Effector CD8-positive, alpha-beta T cell (primary cell): ENCODE data around the gene CYP1A1.
"Not testable (repeated sequence)": the region's sequence is repeated elsewhere in the genome, so short reads cannot be mapped to it uniquely, and the experiment has no call there.

Source experiments
- DNase-seq: peaks from one replicate; lab custom pipeline; 2025; lab: John Stamatoyannopoulos, UW
- total RNA-seq, 4 experiments: gene quantifications; one replicate each; lab custom pipeline; 2026; lab: John Stamatoyannopoulos, UW

Gene CYP1A1
- 0.35 to 4.5 (median 3.1) reads per million in 4 experiments for total RNA-seq

DNA sequence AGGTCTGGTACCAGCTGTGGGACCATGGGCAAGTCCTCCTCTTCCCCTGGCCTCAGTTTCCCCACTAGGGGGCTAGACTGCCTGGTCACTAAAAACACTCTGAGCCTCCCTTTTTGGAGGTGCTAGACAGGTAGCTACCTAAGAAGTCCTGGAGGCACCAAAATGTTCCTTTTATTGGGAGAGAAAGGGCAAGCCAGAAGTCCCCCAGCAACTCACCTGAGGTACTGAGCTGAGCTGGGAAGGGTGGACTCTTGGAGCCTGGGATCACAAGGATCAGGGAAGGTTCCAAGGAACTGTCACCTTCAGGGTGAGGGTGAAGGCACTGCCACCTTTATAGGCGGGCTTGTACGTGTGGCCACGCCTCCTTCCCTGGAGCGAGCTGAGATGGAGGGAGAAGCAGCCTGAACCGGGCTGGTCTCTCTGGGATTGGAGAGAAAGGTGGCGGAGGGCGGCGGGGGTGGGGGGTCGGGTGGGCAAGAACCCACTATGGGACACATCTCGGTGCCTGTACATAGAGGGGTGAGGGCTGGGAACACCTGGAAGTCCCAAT, at the start of gene CYP1A1:
Gene CYP1A1 (minus strand): TSS at position 304 of the 550 bp plus-strand sequence. CDS start 2,431 bp downstream, outside the sequence.
- no peak for DNase-seq

- DNase-seq: no peak
Measured at GRCh38 chr15:74773731-74774252, 48.5 kb upstream of the CYP1A1 start.

DNA sequence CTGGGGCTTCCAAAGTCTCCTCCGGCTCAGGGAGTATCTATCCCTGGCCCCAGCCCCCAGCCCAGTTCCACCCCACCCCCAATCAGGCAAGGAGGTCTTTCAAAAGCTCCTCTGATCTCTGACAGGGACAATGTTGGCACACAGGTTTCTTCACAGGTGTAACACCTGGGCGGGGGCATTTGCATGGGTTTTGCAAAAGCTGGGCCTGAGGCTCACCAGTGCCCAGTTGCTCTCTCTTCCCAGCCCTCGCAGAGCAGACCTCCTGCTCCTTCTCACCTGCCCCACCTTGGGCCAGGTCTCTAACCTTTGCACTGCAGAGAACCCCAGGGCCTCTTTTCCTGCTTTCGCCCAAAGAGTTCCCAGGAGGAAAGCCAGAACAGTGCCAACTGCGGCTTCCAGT, 48.0 kb upstream of the CYP1A1 start:
- no peak for DNase-seq

DNA sequence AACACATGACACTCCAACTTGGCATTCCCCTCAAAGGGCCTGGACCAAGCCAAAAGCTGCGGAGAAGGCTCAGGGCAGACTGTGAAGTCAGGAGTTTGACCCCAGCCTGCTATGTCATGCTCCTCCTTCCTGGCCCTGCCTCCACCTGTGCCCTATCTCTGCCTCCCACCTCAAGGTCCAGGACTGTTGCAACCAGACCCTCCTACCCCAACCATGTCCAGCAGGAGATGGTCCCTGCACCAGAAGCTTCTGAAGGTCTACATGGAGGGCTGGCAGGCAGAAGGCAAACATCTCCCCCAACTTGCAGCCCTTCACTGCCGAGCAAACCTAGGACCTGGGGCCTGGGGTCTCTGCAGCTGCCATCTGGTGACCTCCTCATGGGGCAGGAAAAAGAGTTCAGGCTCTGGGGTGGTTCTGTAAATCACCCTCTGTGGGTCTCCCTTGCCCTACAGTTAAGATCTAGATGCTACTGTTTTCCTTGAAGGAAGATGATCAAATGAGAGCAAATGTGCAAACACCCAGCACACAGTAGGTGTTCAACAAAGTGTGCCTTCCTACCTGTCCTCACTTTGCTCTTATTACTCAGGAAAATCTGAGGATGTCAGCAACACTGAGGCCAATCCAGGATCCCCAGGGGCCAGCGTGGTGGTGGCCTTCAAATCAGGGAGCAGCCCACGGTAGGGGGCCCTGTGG, 45.0 kb upstream of the CYP1A1 start:
- no peak for DNase-seq

DNA sequence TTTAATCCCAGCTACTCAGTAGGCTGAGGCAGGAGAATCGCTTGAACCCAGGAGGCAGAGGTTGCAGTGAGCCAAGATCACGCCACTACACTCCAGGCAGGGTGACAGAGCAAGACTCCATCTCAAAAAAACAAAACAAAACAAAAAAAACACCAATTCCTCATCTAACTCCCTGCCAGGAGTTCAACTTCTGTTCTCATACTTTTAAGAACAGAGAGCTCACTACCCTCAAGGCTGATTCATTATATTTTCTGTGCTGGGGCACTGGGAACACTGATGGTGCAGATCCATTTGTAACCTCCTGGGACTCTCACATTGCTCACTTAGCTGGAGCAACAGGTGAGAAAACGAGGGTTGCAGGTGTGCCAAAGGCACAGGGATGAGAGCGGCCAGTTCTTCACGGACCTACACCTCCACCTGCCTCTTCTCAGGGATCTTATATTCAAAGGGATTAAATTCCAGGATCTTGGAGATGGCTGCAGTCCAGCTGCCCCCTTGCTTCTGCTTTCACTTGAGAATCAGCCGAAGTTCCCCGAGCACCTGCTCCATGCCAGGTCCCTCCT, 44.2 kb upstream of the CYP1A1 start:
- no peak for DNase-seq

DNA sequence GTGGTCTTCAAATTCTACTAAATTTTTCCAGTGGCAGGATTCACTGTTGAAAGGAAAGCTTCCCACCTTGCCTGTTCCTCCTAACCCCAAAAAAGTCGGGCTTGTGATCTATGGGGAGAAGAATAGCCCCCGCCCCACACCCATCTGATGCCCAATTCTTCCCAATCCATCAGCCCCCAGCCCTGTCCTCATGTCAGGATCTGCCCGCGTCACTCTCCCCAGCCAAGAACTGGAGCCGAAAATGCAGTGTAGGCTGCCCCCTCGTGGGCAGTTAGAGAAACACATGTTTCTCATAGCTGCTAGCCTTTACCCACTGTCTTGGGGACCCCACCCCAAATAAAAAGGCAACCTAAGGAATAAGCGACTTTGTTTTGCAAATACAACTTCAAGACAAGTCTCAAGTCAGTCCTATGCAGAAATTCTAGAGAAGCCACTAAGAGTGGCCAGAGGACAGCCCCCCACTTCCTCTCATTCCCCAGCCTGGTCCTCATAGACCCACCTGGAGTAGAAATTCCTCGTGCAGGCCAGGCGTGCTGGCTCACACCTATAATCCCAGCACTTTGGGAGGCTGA, 43.5 kb upstream of the CYP1A1 start:
- peak; percentile 61 for DNase-seq

DNA sequence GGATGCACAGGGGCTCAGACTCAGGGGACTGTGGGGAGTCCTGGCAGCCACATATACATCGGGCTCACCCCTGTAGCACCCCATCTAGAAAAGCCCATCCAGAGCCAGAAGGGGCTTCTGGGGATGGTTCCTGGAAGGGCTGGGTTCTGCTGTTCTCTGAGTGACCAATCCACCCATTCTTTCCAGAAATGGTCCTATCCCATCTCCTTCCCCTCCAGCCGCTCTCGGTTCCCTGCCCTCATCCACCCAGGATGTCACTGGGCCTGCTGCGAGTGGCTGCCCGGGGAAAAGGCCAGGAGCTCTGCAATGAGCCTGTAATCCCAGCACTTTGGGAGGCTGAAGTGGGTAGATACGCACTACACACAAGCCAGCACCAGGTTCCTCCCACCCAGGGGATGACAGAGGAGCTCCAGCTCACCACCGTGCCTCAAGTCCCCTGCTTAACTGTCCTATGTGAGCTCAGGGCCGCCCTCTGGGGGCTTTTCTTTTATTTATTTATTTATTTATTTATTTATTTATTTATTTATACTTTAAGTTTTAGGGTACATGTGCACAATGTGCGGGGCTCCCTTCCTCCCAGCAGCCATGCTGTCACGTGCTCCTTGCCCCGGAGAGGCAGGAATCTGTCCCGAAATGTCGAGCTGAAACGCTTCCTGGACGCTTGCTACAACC, 42.9 kb upstream of the CYP1A1 start:
- no peak for DNase-seq

- DNase-seq: no peak
Measured at GRCh38 chr15:74767167-74768098, 42.1 kb upstream of the CYP1A1 start.

GRCh38 chr15:74763416-74763815, 38.1 kb upstream of the CYP1A1 start:
- no peak for DNase-seq

DNA sequence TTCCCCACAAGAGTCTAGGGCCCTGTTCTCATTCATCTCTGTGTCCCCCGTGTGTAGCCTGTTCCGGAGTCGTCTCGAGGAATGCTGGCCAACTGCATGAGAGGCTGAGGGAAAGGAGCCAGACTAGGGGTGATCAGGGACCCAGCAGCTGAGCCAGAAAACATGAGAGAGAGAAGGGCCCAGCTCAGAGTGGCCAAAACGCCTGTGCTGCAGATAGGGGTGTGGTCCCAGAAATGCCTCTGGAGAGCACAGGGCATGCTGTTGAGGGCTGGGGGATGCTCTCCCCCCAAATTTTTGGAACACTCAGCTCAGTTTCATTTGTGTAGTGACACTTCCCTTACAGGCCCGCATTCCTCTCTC, 37.4 kb upstream of the CYP1A1 start:
- DNase-seq: no peak

DNA sequence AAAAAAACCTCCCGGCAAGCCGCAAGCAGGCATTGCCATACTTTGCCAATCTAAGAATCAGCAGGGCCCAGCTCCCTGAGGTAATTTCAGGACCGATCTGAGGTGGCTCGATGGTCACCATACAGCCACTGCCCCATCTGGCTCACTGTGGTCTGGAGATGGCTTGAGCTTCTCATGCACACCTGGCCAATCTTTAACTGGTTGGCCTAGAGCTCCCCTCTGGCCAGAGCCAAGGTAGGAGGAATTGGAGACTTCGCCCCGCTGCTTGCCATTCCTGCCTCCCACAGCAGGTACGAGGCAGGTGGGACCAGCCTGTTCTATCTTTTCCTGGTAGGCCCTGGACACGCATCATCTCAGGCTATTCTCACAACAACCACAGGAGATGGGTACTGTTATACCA, 33.4 kb upstream of the CYP1A1 start:
- no peak for DNase-seq

DNA sequence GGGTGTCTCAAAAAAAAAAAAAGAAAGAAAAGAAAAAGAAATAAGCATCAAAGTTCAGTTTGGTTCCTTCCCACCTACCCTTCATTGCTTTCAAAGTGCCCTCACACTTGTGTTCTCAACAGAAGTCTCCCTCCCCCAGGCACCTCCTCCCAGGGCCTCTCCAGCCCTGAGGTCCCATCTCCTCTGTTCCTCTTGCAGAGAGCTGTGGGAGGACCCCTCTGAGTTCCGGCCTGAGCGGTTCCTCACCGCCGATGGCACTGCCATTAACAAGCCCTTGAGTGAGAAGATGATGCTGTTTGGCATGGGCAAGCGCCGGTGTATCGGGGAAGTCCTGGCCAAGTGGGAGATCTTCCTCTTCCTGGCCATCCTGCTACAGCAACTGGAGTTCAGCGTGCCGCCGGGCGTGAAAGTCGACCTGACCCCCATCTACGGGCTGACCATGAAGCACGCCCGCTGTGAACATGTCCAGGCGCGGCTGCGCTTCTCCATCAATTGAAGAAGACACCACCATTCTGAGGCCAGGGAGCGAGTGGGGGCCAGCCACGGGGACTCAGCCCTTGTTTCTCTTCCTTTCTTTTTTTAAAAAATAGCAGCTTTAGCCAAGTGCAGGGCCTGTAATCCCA, 29.4 kb upstream of the CYP1A1 start:
- no peak for DNase-seq

GRCh38 chr15:74752531-74752930, 27.2 kb upstream of the CYP1A1 start:
- no peak for DNase-seq

DNA sequence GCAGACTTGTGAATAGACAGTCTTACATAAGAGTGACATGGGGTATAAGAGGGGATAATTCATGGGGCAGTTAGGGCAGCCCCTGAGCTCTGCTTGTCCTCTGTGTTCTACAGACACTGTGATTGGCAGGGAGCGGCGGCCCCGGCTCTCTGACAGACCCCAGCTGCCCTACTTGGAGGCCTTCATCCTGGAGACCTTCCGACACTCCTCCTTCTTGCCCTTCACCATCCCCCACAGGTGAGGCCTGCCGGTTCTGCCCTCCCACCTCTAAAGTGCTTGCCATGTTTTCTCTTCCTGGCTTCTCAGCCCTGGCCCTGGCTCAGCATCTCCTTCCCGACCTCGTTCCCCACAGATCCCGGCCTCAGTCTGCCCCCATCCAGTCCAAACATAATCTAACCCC, 26.7 kb upstream of the CYP1A1 start:
- DNase-seq: no peak

DNA sequence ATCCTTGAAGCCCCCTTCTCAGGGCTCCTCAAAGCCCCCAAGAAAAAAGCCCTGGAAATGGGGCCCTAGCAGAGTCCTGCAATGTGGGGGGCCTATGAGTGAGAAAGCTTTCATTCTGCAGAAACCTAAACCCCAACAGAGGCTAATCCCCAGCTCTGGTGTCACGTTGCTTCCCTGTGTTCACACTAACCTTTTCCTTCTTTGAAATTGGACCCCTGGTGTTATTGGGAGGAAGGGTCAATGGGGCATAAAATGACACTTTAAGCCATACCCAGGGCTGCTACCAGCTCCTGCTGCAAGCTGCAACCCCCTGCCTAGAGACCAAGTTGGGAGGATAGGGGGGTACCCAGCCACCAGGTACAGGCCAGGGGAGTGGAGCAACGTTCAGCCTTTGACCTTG, 25.4 kb upstream of the CYP1A1 start:
- DNase-seq: no peak

DNA sequence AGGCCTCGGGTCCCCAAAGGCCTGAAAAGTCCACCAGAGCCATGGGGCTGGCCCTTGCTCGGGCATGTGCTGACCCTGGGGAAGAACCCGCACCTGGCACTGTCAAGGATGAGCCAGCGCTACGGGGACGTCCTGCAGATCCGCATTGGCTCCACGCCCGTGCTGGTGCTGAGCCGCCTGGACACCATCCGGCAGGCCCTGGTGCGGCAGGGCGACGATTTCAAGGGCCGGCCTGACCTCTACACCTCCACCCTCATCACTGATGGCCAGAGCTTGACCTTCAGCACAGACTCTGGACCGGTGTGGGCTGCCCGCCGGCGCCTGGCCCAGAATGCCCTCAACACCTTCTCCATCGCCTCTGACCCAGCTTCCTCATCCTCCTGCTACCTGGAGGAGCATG, 24.5 kb upstream of the CYP1A1 start:
- no peak for DNase-seq

GRCh38 chr15:74748322-74748946, 23.1 kb upstream of the CYP1A1 start, which contains the start of gene CYP1A2:
CYP1A2 (plus strand) TSS chr15:74748845; CDS start chr15:74749739, 894 bp downstream.
- no peak for DNase-seq

- no peak for DNase-seq
Measured at GRCh38 chr15:74746389-74746788, 21.1 kb upstream of the CYP1A1 start.

GRCh38 chr15:74742422-74742821, 17.1 kb upstream of the CYP1A1 start:
- no peak for DNase-seq

GRCh38 chr15:74738239-74738638, 12.9 kb upstream of the CYP1A1 start:
- DNase-seq: not testable (repeated sequence)
